ENCODE data around the gene DACH1.

Gene DACH1

DNA sequence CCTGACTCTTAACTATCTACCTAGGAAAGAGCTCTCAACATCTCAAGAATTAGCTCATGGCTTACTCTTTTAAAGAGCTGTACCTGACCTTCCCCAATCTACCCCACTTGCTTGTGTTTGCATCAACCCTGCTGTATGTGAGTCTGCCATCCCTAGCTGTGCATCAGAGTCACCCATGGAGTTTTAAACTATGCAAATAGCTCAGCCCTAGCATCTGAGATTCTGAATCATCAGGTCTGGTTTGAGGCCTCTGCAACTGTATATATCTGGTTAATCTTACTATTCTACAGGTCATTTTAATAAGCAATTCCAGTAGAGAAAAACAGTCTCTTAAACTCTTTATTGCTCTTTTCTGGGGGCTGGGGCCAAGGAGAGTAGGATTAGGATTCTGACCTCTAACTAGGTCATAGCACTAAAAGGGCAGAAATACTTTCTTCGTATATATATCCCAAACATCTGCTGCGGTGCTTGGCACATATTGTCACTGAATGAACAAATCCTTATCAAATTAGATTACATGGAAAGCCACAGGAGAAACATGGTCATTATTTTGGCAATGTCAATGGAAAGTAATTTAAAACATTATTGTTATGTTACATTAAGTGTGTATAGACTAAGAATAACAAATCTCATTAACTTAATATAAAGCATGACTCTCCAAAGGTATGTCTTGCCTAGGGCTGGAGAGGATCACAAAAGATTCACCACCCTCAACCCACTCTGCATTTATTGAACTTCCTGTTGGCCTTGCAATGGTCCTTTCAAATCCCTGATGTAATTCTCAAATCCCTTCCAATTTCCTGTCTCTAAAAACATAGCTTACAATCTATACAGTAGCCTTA, 232.2 kb downstream of the DACH1 start:
- Histone ChIP-seq H3K27me3 (no peaks in the 10 kb centered on the region), H3K4me1 (no peaks in the 10 kb centered on the region), H3K27ac (no peak overlapping the region), H3K9me3 (no peaks in the 10 kb centered on the region), H4K20me1 (no peaks in the 10 kb centered on the region), H3K4me2 (no peak overlapping the region), H3K36me3 (no peaks in the 10 kb centered on the region), H3K4me3 (no peak overlapping the region), H3K9ac (no peak overlapping the region)
- no peak for TF ChIP-seq Cebpa-rat (IDR thresholded peaks at IDR 0.05)

DNA sequence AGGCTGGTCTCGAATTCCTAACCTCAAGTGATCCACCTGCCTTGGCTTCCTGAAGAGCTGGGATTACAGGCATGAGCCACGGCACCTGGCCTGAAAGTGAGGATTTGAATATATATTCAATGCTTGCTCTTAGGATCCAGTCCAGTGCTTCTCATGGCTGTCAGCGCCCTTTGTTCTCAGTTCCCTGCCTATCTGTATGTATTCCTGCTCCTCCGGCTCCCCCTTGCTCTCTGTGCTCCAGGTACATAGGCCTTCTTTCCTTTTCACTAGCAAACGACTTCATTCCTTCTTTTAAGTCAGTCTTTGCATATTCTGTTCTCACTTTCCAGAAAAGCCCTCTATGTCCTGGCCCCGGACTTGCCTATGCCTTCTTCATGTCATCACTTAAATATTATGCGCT, 232.8 kb downstream of the DACH1 start:
- no peak overlapping the region for H3K4me3 ChIP-seq
- H3K9ac ChIP-seq: no peak overlapping the region
- H3K27ac ChIP-seq: no peak overlapping the region
- no peaks in the 10 kb centered on the region for H3K36me3 ChIP-seq
- H3K4me1 ChIP-seq: no peaks in the 10 kb centered on the region
- no peaks in the 10 kb centered on the region for H4K20me1 ChIP-seq
- no peak for TF ChIP-seq Cebpa-rat (IDR thresholded peaks at IDR 0.05)
- H3K27me3 ChIP-seq: no peaks in the 10 kb centered on the region
- no peaks in the 10 kb centered on the region for H3K9me3 ChIP-seq
- H3K4me2 ChIP-seq: no peak overlapping the region

DNA sequence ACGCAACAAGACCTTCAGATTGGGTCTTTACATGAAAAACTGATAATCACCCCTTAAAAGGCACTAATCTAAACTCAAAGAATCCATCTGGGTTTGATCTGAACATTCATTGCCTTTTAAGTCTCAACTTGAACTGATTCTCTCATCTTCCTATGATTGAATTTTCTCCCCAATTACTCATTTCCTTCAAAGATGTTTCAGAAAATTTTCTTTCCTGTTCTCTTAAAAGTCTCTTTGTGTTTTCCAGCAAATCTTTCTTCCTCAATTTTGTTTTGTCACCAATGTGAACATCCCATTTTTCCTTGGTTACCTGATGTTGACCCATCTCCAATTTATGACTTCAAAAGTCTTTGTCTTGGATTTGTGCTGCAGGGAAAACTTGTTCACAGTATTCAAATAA, 234.3 kb downstream of the DACH1 start:
- Histone ChIP-seq H3K9me3 (no peaks in the 10 kb centered on the region), H3K27ac (no peak overlapping the region), H3K27me3 (no peaks in the 10 kb centered on the region), H3K9ac (no peak overlapping the region), H3K4me3 (no peak overlapping the region), H3K4me2 (no peak overlapping the region), H4K20me1 (no peaks in the 10 kb centered on the region), H3K36me3 (no peaks in the 10 kb centered on the region), H3K4me1 (no peaks in the 10 kb centered on the region)
- no peak for TF ChIP-seq Cebpa-rat (IDR thresholded peaks at IDR 0.05)

DNA sequence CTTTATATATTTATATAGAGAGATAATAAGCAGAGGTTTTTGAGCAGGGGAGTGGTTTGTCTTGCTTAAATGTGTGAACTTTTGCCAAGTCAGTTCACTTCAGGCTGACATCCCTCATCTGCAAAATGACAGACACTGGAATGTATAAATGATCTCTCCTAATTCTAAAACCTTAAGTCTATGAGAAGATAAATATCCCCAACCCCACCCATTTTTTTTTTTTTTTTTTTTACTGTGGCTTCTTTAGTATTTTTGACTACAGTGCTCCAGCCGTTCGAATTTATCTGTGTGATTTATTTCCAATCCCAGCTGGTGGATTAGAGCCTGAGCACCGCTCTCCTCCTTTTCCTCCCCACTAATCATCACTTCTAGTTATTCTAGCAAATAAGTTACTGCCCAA, 234.8 kb downstream of the DACH1 start:
- Histone ChIP-seq H3K9ac (no peak overlapping the region), H4K20me1 (no peaks in the 10 kb centered on the region), H3K4me2 (no peak overlapping the region), H3K9me3 (no peaks in the 10 kb centered on the region), H3K4me1 (no peaks in the 10 kb centered on the region), H3K27ac (no peak overlapping the region), H3K4me3 (no peak overlapping the region), H3K36me3 (no peaks in the 10 kb centered on the region), H3K27me3 (no peaks in the 10 kb centered on the region)
- no peak for TF ChIP-seq Cebpa-rat (IDR thresholded peaks at IDR 0.05)

DNA sequence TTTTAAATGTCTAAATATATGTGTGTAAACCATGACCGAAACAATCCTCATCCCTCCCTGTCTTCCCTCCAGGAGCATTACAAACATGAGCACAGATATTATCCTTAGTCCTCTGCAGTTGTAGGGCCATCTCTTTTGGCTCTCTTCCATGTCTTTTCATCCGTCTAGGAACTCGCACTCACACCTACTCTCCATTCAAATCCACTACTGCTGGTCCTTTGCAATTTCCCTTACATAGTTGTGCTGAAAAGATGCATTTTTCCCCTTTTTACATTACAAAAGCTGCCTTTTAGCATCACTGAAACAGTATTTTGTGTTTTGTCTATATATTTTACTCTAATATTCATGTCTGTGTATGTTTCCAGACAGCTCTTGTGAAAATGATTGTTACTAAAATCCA, 237.8 kb downstream of the DACH1 start:
- no peaks in the 10 kb centered on the region for H3K9me3 ChIP-seq
- H3K4me2 ChIP-seq: no peak overlapping the region
- H3K4me1 ChIP-seq: no peaks in the 10 kb centered on the region
- TF ChIP-seq Cebpa-rat (IDR thresholded peaks at IDR 0.05): no peak
- H3K36me3 ChIP-seq: no peaks in the 10 kb centered on the region
- no peak overlapping the region for H3K9ac ChIP-seq
- H3K27me3 ChIP-seq: no peaks in the 10 kb centered on the region
- no peak overlapping the region for H3K4me3 ChIP-seq
- no peak overlapping the region for H3K27ac ChIP-seq
- no peaks in the 10 kb centered on the region for H4K20me1 ChIP-seq

DNA sequence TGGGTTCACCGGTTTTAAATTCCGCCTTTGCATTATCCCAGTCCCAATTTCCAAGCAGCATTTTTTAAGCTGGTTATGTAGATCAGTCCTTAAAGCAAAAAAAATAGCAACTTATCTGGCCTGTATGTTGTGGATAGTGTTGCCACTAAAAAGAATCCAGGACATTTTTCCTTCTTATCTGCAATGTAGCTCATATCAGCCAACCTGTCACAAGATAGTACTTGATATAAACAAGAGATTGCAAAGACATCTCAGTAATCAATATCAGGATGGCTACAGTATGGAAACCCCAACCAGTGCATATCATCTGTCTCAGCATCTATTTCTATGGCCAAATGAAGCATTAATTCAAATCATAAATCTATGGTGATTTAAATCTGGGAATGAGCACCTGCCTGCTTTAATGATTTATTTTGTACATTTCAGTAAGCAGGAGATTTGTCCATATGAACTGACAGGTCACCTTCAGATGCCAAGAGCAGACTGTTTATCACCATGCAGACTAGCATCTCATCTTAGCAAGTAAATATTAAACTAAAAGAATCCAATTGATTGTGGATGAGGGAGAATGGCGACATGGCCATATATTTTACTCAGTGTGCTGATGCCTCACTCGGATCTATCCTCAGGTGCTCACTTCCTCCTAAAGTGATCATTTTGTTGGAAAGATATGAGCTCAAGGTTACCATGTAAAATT, 240.4 kb downstream of the DACH1 start:
- H3K9me3 ChIP-seq: no peaks in the 10 kb centered on the region
- H3K9ac ChIP-seq: no peak overlapping the region
- TF ChIP-seq Cebpa-rat (IDR thresholded peaks at IDR 0.05): no peak
- no peak overlapping the region for H3K4me2 ChIP-seq
- H3K4me3 ChIP-seq: no peak overlapping the region
- H3K4me1 ChIP-seq: no peaks in the 10 kb centered on the region
- H3K27ac ChIP-seq: no peak overlapping the region
- no peaks in the 10 kb centered on the region for H3K36me3 ChIP-seq
- H3K27me3 ChIP-seq: no peaks in the 10 kb centered on the region
- H4K20me1 ChIP-seq: no peaks in the 10 kb centered on the region

DNA sequence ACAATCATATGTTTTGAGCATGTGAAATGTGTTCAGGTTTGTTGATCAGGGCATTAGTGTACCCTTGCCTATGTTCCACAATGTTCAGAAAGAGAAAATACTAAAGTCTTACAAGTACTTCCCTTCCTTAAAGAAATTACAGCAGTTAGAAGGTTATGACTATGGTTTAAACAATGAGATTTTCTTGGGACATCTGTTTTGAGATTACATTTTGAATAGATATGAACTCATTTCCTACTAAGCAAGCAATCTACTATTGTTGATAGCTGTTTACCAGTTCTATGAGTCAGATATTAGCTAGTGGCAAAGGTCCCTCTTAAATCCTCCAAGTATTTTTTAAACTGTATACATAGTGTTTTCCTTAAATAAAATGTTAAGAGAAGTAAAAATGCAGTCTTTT, 241.3 kb downstream of the DACH1 start:
- H4K20me1 ChIP-seq: no peaks in the 10 kb centered on the region
- H3K27me3 ChIP-seq: no peaks in the 10 kb centered on the region
- no peaks in the 10 kb centered on the region for H3K36me3 ChIP-seq
- no peaks in the 10 kb centered on the region for H3K9me3 ChIP-seq
- no peak for TF ChIP-seq Cebpa-rat (IDR thresholded peaks at IDR 0.05)
- no peak overlapping the region for H3K4me2 ChIP-seq
- no peak overlapping the region for H3K4me3 ChIP-seq
- H3K4me1 ChIP-seq: no peaks in the 10 kb centered on the region
- no peak overlapping the region for H3K9ac ChIP-seq
- no peak overlapping the region for H3K27ac ChIP-seq

DNA sequence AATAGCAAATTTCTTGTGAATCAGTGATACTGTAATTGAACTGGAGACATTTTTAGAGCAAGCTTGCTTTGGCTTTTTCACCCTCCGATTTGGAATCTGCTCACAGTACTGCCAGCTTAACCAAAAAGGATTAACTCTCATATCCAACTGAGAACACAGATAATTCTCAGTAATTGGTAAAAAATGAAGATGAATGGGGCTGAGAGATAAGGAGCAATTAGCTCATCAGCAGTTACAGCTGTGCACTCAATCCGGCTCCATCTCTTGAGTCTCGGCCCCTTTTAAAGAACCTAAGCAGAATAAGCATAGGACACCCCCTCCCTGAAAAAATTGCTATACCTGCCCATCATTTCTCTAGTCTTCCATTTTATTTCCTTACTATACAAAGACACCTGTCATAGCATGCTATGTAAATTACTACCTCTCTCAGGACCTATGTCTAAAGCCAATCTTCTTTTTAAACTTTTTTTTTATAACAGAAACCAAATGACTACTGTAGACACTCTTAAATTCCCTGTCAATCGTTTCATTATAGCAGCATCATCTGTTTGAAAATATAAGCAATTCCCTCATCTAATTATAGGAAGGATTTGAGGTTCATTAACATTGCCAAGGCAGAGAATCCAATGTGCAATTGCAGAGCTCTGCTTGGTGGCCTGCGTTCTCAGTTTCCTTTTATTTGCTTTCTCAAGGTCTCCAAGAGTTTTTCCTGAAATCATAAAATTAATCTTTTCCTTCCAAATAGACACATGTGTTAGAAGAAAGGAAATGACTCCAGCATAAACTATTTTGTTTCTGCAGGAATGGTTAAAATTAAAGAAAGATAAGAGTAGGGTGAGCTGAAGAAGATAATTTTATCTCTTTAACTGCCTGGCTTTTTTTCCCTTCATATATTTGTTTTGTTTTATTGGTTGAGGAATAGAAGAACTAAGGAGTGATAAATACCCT, 242.1 kb downstream of the DACH1 start:
- no peak overlapping the region for H3K9ac ChIP-seq
- no peak overlapping the region for H3K4me3 ChIP-seq
- no peak overlapping the region for H3K4me2 ChIP-seq
- TF ChIP-seq Cebpa-rat (IDR thresholded peaks at IDR 0.05): no peak
- no peaks in the 10 kb centered on the region for H3K36me3 ChIP-seq
- no peak overlapping the region for H3K27ac ChIP-seq
- no peaks in the 10 kb centered on the region for H3K27me3 ChIP-seq
- no peaks in the 10 kb centered on the region for H4K20me1 ChIP-seq
- no peaks in the 10 kb centered on the region for H3K4me1 ChIP-seq
- no peaks in the 10 kb centered on the region for H3K9me3 ChIP-seq

DNA sequence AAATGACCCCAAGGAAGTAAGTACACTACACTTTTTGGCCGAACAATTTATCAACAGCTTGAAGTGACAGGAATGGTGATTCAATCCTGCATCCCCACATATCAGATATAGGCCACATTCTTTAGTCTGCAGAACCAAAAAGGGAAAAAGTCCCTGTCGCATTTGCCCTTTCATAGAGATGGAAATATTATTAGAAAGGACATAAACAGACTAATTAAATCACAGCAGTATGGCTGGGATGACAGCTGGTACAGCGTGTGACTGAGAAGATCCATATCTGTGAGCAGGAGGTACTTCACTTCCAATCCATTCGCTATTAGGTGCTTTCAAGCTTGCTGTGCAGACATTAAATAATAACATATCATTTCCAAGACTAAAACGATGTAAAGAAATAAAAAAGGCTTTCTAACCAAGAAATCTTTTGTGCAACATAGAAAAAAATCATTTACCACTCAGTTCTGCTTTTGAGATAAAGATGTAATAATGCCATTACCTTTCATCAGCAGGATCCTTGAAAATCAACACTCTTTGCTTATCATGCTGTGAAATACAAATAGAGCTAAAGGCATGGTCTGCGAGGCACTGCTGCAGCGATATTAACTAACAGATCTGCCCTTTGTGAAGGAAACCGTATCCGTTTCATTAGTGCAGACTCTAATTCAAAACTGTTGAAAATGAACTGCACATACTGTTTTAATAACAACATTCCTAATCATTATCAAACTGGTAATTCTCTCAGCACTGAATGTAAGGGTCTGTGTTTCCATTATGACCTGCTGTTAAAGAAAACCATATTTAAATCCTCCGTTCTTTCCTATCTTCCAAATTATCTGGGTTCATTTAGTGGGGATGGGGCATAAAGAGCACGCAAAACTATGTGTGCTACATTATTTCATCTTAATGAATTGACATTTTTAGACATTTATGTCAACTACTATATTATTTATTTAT, 245.6 kb downstream of the DACH1 start:
- no peak for TF ChIP-seq Cebpa-rat (IDR thresholded peaks at IDR 0.05)
- no peak overlapping the region for H3K4me3 ChIP-seq
- H3K9me3 ChIP-seq: no peaks in the 10 kb centered on the region
- no peak overlapping the region for H3K4me2 ChIP-seq
- H3K36me3 ChIP-seq: no peaks in the 10 kb centered on the region
- H3K27me3 ChIP-seq: no peaks in the 10 kb centered on the region
- H3K27ac ChIP-seq: no peak overlapping the region
- H3K9ac ChIP-seq: no peak overlapping the region
- no peaks in the 10 kb centered on the region for H4K20me1 ChIP-seq
- no peaks in the 10 kb centered on the region for H3K4me1 ChIP-seq
